ENCODE data around the gene PLEKHH1. TPM values are rescaled to one million over a fixed set of nuclear protein-coding genes. Genes with fewer than 3 reads are reported as not detected.

Gene PLEKHH1
- total RNA-seq, 6 experiments from 2014 or later: 1.9 to 4.1 (median 3.0) TPM

- intact Hi-C loops (cut with DNase I): loop anchor here (5.0 to 10.0 kb wide), 3 partner anchors 94 to 146 kb away; no protein-coding TSS in a partner anchor
- ATAC-seq: no peak
- H3K4me3 ChIP-seq: no peak overlapping the region
- no peak overlapping the region for H3K27ac ChIP-seq
- no peaks in the 10 kb centered on the region for H3K36me3 ChIP-seq
- H3K4me1 ChIP-seq: no peaks in the 10 kb centered on the region
- DNase-seq: no peak
- 80% methylated on average over 7 of the region's 7 CpGs for WGBS (ENCODE audit: insufficient coverage, low coverage, low lambda C conversion rate, missing lambda C conversion rate)
- no peaks in the 10 kb centered on the region for H3K27me3 ChIP-seq
- TF ChIP-seq POLR2A (IDR thresholded peaks at IDR 0.05) (no peak), CTCF (IDR thresholded peaks at IDR 0.05) (no peak)
- H3K9me3 ChIP-seq: no peaks in the 10 kb centered on the region
Observed at GRCh38 chr14:67570453-67570852, 37.4 kb downstream of the PLEKHH1 start.

- H3K4me1 ChIP-seq: peaks cover 0 to 4% (median 0%) of the 10 kb centered on the region in 4 donors
- intact Hi-C loops (cut with DNase I): loop anchor here (5.0 to 10.0 kb wide), 3 partner anchors 93 to 147 kb away; no protein-coding TSS in a partner anchor
- H3K4me3 ChIP-seq: no peak overlapping the region
- no peak overlapping the region for H3K27ac ChIP-seq
- H3K9me3 ChIP-seq: no peaks in the 10 kb centered on the region
- TF ChIP-seq POLR2A (IDR thresholded peaks at IDR 0.05): no peak
- peak; percentile 75 to 84 (median 76) for TF ChIP-seq CTCF (IDR thresholded peaks at IDR 0.05)
- DNase-seq (peak in 2 of 3 donors; percentile 59 to 66), ATAC-seq (peak; percentile 80 to 92 (median 87))
- no peaks in the 10 kb centered on the region for H3K36me3 ChIP-seq
- WGBS (ENCODE audit: insufficient coverage, low coverage, low lambda C conversion rate, missing lambda C conversion rate): 35% methylated on average over 10 of the region's 14 CpGs
- no peaks in the 10 kb centered on the region for H3K27me3 ChIP-seq
Observed at GRCh38 chr14:67571275-67571990, 38.3 kb downstream of the PLEKHH1 start.

- Histone ChIP-seq H3K4me1 (peaks cover 0 to 8% (median 0%) of the 10 kb centered on the region in 4 donors), H3K4me3 (no peak overlapping the region), H3K36me3 (no peaks in the 10 kb centered on the region), H3K27me3 (no peaks in the 10 kb centered on the region), H3K9me3 (no peaks in the 10 kb centered on the region), H3K27ac (no peak overlapping the region)
- TF ChIP-seq CTCF (IDR thresholded peaks at IDR 0.05) (no peak), POLR2A (IDR thresholded peaks at IDR 0.05) (no peak)
- ATAC-seq (no peak), DNase-seq (no peak)
- WGBS (ENCODE audit: insufficient coverage, low coverage, low lambda C conversion rate, missing lambda C conversion rate): no CpG with 5 or more reads among the region's 19 CpGs
- intact Hi-C loops (cut with DNase I): loop anchor here (5.0 to 10.0 kb wide), 3 partner anchors 93 to 147 kb away; no protein-coding TSS in a partner anchor
Observed at GRCh38 chr14:67571991-67572323, 38.9 kb downstream of the PLEKHH1 start.

- DNase-seq (no peak), ATAC-seq (no peak)
- WGBS (ENCODE audit: insufficient coverage, low coverage, low lambda C conversion rate, missing lambda C conversion rate): 78% methylated on average over 2 of the region's 5 CpGs
- no peaks in the 10 kb centered on the region for H3K27me3 ChIP-seq
- TF ChIP-seq CTCF (IDR thresholded peaks at IDR 0.05): no peak
- no peak for TF ChIP-seq POLR2A (IDR thresholded peaks at IDR 0.05)
- intact Hi-C loops (cut with DNase I): loop anchor here (5.0 to 10.0 kb wide), 3 partner anchors 92 to 148 kb away; no protein-coding TSS in a partner anchor
- no peaks in the 10 kb centered on the region for H3K36me3 ChIP-seq
- H3K4me3 ChIP-seq: no peak overlapping the region
- no peaks in the 10 kb centered on the region for H3K9me3 ChIP-seq
- H3K27ac ChIP-seq: no peak overlapping the region
- peaks cover 0 to 8% (median 0%) of the 10 kb centered on the region in 4 donors for H3K4me1 ChIP-seq
Observed at GRCh38 chr14:67572608-67573007, 39.5 kb downstream of the PLEKHH1 start.
